Stimulated activated naive CD8-positive, alpha-beta T cell treated with anti-CD3 and anti-CD28 coated beads, Interleukin-15, Interleukin-2, amounts not matched to agents 100 U/mL and 50 U/mL, for 24 hours (primary cell): ENCODE measurements around the gene SWI5.
A peak's percentile ranks its signal among the peaks of the same experiment; 100 is the strongest.
"Not testable (repeated sequence)": the region's sequence is repeated elsewhere in the genome, so short reads cannot be mapped to it uniquely, and the experiment has no call there.

Experiments
- ATAC-seq: fragments of 150-1000 bp; cut with Tn5 transposase; one replicate; pipeline ENCODE4 v1.10.0; 2021
- DNase-seq: peaks from one replicate; pipeline ENCODE4 v3.0.0; 2021

SWI5 gene

DNA sequence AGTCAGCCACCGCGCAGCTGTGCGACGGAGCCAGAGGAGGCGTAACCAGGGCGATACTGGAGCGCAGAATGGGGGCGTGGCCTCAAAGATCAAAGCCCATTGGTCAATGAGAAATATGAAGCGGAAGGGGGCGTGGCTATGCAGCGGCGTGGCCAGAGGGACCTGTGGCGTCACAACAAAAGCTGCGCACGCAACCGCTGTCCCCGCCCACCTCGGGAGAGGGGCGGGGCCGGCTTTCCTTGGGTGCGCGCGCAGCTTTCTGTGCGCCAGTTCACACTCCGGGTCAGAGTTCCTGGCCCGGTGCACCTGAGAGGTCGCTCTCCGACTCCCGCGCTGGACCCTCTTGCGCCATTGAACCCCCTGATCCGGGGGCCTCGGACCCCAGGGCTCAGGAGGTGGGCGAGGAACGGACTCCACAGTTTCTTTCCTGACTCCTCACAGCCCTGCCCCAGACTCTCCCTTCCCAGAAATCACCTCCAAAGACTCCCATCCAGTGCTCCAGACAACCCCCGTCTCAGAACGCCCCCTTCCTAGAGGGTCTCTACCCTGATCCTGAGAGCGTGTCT, at the start of gene SWI5:
TSS of gene SWI5 (plus strand) at position 269 of the 566 bp plus-strand sequence.
- DNase-seq (peak; percentile 100), ATAC-seq (peak; percentile 98)

GRCh38 chr9:128226412-128226801, 49.7 kb upstream of the SWI5 start:
- ATAC-seq (no peak), DNase-seq (no peak)

- DNase-seq, ATAC-seq: not testable (repeated sequence)
Observed at GRCh38 chr9:128230897-128231296, 45.2 kb upstream of the SWI5 start.

DNA sequence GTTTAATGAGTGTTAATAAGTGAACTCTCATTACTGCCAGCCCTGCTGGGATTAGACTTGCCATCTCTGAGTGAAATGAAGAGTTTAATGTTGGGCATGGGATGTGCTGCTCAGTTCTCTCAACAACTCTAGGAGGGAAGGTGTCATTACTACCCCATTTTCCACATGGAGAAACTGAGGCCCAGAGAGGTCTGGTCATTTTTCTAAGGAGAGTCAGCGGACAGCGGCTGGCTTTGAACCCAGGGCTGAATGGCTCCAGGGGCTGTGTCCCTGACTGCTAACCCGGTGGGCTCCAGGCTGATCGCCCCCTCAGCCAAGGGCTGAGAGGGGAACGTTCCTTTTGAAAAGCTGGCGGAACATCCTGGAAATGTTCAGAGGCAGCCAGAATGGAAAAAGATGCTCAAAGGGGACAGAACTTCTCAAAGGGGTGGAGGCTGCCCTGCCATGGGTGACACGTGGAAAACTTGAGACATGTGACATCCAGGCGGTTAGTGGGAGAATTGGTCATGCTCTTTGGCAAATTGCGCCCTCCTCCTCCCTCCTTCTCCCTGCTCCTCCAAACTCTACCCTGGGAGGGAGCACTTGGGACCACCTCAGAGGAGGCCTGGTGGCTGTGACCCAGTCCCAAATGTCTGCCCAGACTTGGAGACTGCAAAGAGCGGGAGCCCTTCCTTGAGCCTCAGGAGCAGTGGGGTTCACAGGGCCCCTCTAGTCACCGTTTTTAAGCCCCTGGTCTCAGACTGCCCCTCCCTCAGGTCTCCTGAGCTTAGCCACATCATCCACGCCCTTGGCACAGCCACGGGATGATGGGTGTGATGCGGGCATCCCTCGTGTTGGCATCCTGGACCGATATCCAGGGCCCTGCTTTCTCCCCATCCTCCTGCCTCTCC, 44.2 kb upstream of the SWI5 start:
- ATAC-seq (peak; percentile 75), DNase-seq (peak; percentile 33)

GRCh38 chr9:128232528-128233428, 43.3 kb upstream of the SWI5 start:
- DNase-seq, result no peak
- ATAC-seq, result no peak

DNA sequence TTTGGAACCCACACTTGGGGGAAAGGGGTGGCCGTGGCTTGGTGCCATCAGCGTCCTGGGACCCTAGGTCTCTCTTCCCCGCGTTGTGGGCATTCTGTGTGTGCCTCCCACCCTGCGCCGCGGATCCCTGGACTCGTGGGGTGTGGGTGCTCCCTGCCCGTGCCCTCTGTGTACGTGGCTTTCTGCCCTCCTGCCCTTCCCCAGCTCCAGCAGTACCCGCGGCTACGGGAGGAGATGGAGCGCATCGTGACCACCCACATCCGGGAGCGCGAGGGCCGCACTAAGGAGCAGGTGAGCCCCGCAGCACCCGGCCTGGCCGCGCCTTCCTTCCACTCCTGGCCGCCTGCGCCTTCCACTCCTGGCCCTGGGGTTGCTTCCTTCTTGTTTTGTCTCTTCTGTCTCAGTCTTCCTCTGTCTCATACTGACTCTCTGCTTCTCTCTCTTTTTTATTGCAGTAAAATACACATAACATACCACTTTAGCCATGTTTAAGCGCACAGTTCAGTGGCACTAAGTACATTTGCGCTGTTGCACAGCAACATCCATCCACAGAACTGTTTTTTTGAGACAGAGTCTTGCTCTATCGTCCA, 42.2 kb upstream of the SWI5 start:
- no peak for DNase-seq
- ATAC-seq, result no peak

DNA sequence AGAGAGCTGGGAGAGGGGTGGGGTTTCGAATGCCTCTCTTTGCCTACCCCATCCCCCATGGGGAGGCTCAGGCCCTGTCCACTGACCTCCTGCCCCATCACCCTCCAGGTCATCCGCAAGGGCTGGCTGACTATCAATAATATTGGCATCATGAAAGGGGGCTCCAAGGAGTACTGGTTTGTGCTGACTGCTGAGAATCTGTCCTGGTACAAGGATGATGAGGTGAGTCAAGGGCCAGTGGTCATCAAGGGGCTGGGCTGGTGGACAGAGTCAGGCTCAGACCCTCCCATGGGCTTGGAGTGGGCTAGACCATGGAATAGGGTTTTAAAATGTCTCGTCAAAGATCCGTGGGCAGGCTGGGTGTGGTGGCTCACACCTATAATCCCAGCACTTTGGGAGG, 34.0 kb upstream of the SWI5 start:
- DNase-seq, result no peak
- ATAC-seq, result no peak

- ATAC-seq (no peak), DNase-seq (no peak)
Observed at GRCh38 chr9:128242828-128243214, 33.3 kb upstream of the SWI5 start.

GRCh38 chr9:128243215-128244018, 32.7 kb upstream of the SWI5 start:
- no peak for DNase-seq

DNA sequence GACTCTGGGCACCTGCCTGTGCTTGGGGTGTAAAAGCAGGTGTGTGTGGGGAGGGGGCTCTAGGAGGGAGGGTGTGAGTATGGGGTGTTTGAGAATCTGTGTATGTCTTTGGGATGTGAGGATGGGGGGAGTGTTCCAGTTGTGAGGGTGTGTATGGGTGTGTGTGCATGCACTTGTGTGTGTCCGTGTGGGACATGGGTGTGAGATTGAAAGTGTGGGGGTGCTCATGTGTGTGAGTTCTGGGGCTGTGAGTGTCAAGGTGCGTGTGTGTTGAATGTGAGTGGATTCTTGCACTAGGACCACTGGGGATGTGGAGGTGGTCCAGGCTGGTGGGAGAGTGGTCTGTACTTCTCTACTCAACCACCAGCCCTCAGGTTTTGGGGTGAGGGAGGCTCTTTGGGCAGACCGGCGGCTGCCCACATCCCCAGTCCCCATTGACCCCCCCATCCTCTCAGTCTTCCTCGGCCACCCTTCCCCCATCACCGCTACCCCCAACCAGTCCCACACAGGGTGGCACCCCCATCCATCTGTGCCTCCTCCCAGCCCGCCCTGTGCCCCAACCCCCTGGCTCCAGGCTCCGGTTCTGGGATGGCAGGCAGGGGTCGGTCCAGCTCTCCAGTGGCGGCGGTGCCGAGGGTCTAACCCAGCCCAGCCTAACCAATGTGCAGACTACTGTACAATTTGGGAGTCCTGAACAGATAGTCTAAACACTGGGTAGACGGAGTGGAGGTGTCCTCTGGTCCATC, 31.8 kb upstream of the SWI5 start:
- DNase-seq (no peak), ATAC-seq (no peak)

More at GRCh38 chr9:128243215-128244018, 32.7 kb upstream of the SWI5 start:
- ATAC-seq, result no peak

- DNase-seq (no peak), ATAC-seq (no peak)
Observed at GRCh38 chr9:128244837-128245231, 31.2 kb upstream of the SWI5 start.

DNA sequence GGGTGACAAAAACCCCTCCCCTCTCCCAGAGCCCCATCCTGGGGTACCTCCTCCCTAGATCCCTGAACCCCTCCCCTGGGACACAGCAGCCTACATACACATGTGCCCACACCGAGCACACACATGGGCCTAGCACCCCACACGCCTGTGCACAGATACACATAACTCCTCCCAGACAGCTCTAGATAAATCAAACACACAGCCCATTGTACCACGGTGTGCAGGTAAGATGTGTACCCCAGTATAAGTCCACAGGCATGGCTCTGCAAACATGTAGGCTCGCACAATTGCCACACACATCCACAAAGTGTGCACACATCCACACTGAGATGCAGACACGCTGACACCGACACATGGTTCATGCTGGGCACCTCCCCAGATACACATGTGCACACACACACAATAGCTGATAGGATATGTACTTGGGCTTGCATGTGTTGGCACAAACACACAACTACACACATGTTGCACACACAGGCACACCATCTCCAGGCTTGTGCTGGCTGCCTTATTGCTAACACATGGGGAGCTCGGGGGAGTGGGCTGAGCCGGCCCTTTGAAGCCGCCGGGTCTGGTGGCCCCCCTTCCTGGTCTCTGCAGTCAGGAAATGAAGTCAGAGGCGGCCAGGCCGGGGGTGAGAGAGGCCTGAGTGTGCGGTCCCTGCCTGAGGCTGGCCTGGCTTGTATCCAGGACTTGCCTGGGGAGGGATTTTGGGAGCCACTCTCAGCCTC, 30.5 kb upstream of the SWI5 start:
- no peak for ATAC-seq
- no peak for DNase-seq

DNA sequence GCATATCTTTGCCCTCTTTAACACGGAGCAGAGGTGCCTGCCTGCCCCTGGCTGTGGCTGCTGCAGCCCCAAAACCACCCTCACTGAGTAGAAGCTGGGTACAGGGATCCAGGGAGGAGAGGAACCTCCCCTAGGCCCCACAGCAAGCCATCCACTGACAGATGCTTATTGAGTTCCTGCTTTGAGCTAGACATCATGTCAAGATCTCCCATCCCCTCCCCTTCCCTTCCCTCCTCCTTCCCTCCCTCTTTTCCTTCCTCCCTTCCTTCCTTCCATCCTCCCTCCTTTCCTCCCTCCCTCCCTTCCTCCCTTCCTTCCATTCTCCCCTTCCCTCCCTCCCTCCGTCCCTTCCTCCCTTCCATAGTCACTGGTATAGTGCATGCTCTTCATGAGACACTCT, 29.6 kb upstream of the SWI5 start:
- DNase-seq, result no peak

GRCh38 chr9:128247226-128247803, 28.8 kb upstream of the SWI5 start:
- ATAC-seq (no peak), DNase-seq (no peak)

More for the DNA sequence above, 29.6 kb upstream of the SWI5 start:
- no peak for ATAC-seq

DNA sequence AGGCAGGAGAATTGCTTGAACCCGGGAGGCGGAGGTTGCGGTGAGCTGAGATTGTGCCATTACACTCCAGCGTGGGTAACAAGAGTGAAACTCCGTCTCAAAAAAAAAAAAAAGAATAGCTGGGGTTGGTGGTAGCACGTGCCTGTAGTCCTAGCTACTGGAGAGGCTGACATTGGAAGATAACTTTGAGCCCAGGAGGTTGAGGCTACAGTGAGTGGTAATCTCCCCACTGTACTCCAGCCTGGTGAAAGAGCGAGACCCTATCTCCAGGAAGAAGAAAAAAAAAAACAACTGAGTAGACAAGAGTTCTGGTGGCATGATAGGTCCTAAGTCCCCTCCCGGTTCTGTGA, 26.5 kb upstream of the SWI5 start:
- ATAC-seq (no peak), DNase-seq (no peak)

DNA sequence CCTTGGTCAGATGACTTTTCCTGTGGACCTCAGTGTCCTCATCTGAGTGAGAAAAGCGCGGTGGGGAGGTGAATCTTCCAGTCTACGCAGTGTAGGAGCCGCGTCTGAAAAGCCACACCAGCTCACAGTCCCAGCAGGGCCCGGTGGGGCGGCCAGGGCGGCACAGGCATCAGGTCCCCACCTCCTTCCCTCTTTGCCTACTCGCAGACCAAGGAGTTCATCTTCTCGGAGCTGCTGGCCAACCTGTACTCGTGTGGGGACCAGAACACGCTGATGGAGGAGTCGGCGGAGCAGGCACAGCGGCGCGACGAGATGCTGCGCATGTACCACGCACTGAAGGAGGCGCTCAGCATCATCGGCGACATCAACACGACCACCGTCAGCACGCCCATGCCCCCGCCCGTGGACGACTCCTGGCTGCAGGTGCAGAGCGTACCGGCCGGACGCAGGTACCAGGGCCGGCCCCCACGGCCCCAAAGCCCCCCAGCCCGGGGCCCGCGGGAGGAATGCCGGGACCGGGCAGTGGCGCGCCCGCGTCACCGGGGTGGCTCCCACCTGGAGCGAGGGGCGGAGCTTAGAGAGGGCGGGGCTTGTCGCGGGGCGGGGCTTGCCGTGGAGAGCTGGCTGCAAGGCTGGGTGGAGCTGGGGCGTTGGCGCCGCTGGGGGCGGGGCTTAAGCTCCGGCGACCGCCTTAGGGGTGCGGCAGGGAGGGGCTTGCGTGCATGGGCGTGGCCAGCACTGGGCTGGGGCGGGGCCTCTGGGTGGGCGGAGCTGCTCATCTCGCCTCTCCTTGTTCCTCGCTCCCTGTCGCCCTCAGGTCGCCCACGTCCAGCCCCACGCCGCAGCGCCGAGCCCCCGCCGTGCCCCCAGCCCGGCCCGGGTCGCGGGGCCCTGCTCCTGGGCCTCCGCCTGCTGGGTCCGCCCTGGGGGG, 25.9 kb upstream of the SWI5 start:
- ATAC-seq, result peak; percentile 96

DNA sequence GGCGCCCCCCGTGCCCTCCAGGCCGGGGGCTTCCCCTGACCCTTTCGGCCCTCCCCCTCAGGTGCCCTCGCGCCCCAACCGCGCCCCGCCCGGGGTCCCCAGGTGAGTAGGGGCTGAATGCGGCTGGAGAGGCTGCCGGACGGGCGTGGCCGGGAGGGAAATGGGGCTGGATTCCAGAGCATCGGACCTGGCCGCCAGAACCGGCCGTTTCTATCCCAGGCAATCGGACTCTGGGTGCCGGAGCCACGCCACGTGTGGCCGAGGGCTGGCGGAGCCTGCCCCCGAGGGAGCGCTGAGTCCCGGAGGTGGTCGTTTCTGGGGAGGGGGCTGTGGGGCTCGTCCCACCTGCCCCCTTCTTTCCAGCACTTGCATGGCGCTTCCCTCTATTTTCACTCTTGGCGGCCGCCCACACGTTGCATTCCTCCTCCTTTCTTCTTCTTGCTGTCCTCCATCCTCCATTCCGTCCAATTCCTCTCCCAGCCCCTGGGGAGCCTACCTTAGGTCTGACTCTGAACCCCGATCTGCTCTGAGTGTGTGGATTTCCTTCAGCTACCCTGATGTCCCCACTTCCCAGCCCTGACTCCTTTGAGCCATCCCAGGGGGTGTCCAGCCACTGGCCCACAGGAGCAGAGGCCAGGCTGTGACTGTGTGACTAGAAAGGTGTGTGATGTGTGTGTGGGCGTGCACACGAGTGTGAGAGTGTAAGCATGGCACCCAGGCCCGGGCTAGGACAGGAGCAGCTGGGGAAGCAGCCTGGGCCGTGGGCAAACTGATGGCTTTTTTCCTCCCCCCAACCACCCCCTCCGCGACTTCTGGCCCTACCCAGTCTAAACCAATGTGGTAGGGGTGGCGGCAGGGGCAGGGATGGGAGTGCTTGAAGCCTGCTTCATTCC, 25.0 kb upstream of the SWI5 start:
- DNase-seq (no peak), ATAC-seq (no peak)

More for the DNA sequence above, 25.9 kb upstream of the SWI5 start:
- DNase-seq, result peak; percentile 99

DNA sequence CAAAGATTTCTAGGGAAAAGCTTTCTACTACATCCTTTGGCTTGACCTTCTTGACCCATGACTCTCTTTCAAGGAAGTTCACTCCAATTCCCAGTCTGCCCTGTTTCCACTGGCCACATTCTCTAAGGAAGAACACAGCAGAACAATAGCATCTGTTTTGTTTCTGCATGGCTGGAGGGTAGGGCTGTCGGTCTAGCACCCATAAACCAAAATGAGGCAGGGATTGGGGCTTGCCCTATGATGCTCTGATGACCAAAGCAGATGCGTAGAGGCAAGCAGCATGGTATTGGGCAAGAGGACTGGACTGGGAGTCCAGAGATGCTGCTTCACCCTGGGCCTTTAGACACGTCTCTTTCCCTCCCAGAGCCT, 24.4 kb upstream of the SWI5 start:
- no peak for DNase-seq
- no peak for ATAC-seq
